A549 (cell line): ENCODE measurements around the gene TANGO2. TPM values are rescaled to one million over a fixed set of nuclear protein-coding genes. Genes with fewer than 3 reads are reported as not detected.

ENCODE experiments used
- ATAC-seq, 2 experiments: fragments of 200-7000 bp in 1 of 2; fragments of >200 bp in 1 of 2; cut with Nextera tagmentation in 1 of 2; cut with Tn5 transposase in 1 of 2; 3 replicates each; pipeline versions ENCODE4 v1.8.0 to v1.9.1; 2018 to 2020; ENCODE audit warnings: mild to moderate bottlenecking in 1 of 2, moderate library complexity in 1 of 2
- CTCF ChIA-PET: fragments of 300-600 bp; sonication (Branson Sonifier 250); formaldehyde crosslinking; extraction: SDS; loops from one replicate; lab custom pipeline; 2021; ENCODE audit warnings: antibody characterized with exemption, inconsistent platforms; lab: Yijun Ruan, JAX
- POLR2A ChIA-PET: fragments of 350-600 bp; formaldehyde crosslinking; extraction: SDS; loops from one replicate; lab custom pipeline; 2021; ENCODE audit warnings: antibody characterized with exemption, inconsistent platforms; lab: Yijun Ruan, JAX
- DNase-seq, 2 experiments: peaks; one replicate each; pipeline versions ENCODE4 v3.0.0 to v3.0.0-alpha.2; 2011 to 2016; ENCODE audit warnings: low read depth in 1 of 2, low spot score in 1 of 2
- FAIRE-seq: peaks from 2 replicates; lab custom pipeline; 2011; peaks lifted over from hg19 to GRCh38; lab: Jason Lieb, UNC
- H3K27ac ChIP-seq, 2 experiments: fragments of >200 bp; sonication (Bioruptor Twin); formaldehyde crosslinking; 3 replicates each; pipeline ENCODE4 v1.5.1; 2016 to 2017
- H3K4me1 ChIP-seq: fragments of >200 bp; sonication (Bioruptor Twin); formaldehyde crosslinking; 3 replicates; pipeline ENCODE4 v1.6.1; 2016
- H3K4me2 ChIP-seq: fragments of >200 bp; sonication (Bioruptor Twin); formaldehyde crosslinking; 3 replicates; pipeline ENCODE4 v1.6.1; 2016
- H3K4me3 ChIP-seq: fragments of >200 bp; sonication (Bioruptor Twin); formaldehyde crosslinking; 3 replicates; pipeline ENCODE4 v1.5.1; 2016
- H3K9me3 ChIP-seq: fragments of >200 bp; sonication (Bioruptor Twin); formaldehyde crosslinking; 3 replicates; pipeline ENCODE4 v1.6.1; 2016
- BCL3 ChIP-seq: fragments of >200 bp; sonication (Bioruptor Twin); formaldehyde crosslinking; IDR thresholded peaks from 3 replicates; pipeline ENCODE4 v1.6.1; 2016
- CBX8 ChIP-seq: fragments of 200-600 bp; sonication (generic); IDR thresholded peaks from 2 replicates; pipeline ENCODE4 v1.6.1; 2016
- CEBPB ChIP-seq, 2 experiments: fragments of >200 bp in 1 of 2; sonication (Bioruptor Twin) in 1 of 2; formaldehyde crosslinking in 1 of 2; IDR thresholded peaks; 2 replicates each; pipeline ENCODE4 v1.6.1; 2012 to 2016
- EHF ChIP-seq: fragments of 250-450 bp; sonication (Bioruptor Pico); IDR thresholded peaks from 2 replicates; pipeline ENCODE4 v1.5.0; 2020; ENCODE audit warnings: mild to moderate bottlenecking
- EHMT2 ChIP-seq: fragments of 200-600 bp; sonication (generic); IDR thresholded peaks from 2 replicates; pipeline ENCODE4 v1.6.1; 2016; ENCODE audit warnings: antibody characterized with exemption, low read depth, mild to moderate bottlenecking, moderate library complexity
- ELK1 ChIP-seq: fragments of 150-350 bp; IDR thresholded peaks from 2 replicates; pipeline ENCODE4 v1.6.1; 2014; ENCODE audit warnings: low read depth, mild to moderate bottlenecking, low read length
- EP300 ChIP-seq, 2 experiments: fragments of >200 bp; sonication (Bioruptor Twin); formaldehyde crosslinking; IDR thresholded peaks; 2 replicates in 1 of 2; 3 replicates in 1 of 2; pipeline ENCODE4 v1.6.1; 2016 to 2017
- FOSB ChIP-seq: fragments of 250-450 bp; sonication (Bioruptor Pico); IDR thresholded peaks from 2 replicates; pipeline ENCODE4 v1.5.0; 2020; ENCODE audit warnings: mild to moderate bottlenecking, moderate library complexity
- FOXS1 ChIP-seq: fragments of 250-450 bp; sonication (Bioruptor Pico); IDR thresholded peaks from 2 replicates; pipeline ENCODE4 v1.5.0; 2020; ENCODE audit warnings: mild to moderate bottlenecking, moderate library complexity
- GATA3 ChIP-seq: IDR thresholded peaks from 2 replicates; pipeline ENCODE4 v1.6.1; 2012; ENCODE audit warnings: borderline replicate concordance
- HEYL ChIP-seq: fragments of 250-450 bp; sonication (Bioruptor Pico); IDR thresholded peaks from 2 replicates; pipeline ENCODE4 v1.8.0; 2021; ENCODE audit warnings: mild to moderate bottlenecking, moderate library complexity
- HOXA7 ChIP-seq: fragments of 250-450 bp; sonication (Bioruptor Pico); IDR thresholded peaks from 2 replicates; pipeline ENCODE4 v1.5.0; 2020; ENCODE audit warnings: mild to moderate bottlenecking, moderate library complexity
- KDM1A ChIP-seq: fragments of 200-600 bp; sonication (generic); IDR thresholded peaks from 2 replicates; pipeline ENCODE4 v1.6.1; 2016; ENCODE audit warnings: low read depth, mild to moderate bottlenecking
- MAZ ChIP-seq: fragments of 150-350 bp; IDR thresholded peaks from 2 replicates; pipeline ENCODE4 v1.6.1; 2014; ENCODE audit warnings: antibody characterized with exemption, low read depth, low read length, borderline replicate concordance
- MYC ChIP-seq: IDR thresholded peaks from 2 replicates; pipeline ENCODE4 v1.6.1; 2012; ENCODE audit warnings: mild to moderate bottlenecking, inconsistent platforms, low read length, improper control_type of control experiment, borderline replicate concordance
- TFCP2L1 ChIP-seq: fragments of 250-450 bp; sonication (Bioruptor Pico); IDR thresholded peaks from 2 replicates; pipeline ENCODE4 v1.5.0; 2021; ENCODE audit warnings: mild to moderate bottlenecking
- TP53 ChIP-seq: fragments of 250-450 bp; sonication (Bioruptor Pico); IDR thresholded peaks from 2 replicates; pipeline ENCODE4 v1.5.0; 2021; ENCODE audit warnings: mild to moderate bottlenecking, moderate library complexity
- ZC3H11A ChIP-seq: fragments of 450-650 bp; IDR thresholded peaks from 2 replicates; pipeline ENCODE4 v1.6.1; 2014; ENCODE audit warnings: antibody characterized with exemption, mild to moderate bottlenecking
- ZFP36 ChIP-seq: fragments of 450-650 bp; IDR thresholded peaks from 2 replicates; pipeline ENCODE4 v1.6.1; 2014; ENCODE audit warnings: borderline replicate concordance; ENCODE audit not compliant: partially characterized antibody
- WGBS: methylation state at CpG from one replicate; pipeline ENCODE4 v1.1.6; 2017; ENCODE audit errors: missing lambda C conversion rate; 5-methylcytosine and 5-hydroxymethylcytosine counted together
- polyA plus RNA-seq, 4 experiments: library from polyadenylated mRNA; depleted of rRNA in 3 of 4; stranded (reverse); fragments of >200 nt; fragmentation: RNase III in 1 of 4; extraction: RNeasy Plus Mini Kit Qiagen cat#74134 plus additional on column Dnase treatment in 1 of 4; gene quantifications; 2 replicates in 3 of 4; 3 replicates in 1 of 4; pipeline ENCODE4 v1.2.3, GENCODE V29; 2011 to 2017
- TF ChIP-seq, protein P1 (sequence below): IDR thresholded peaks from 2 replicates; pipeline ENCODE4 v1.6.1; 2012; ENCODE audit warnings: low read depth, borderline replicate concordance
- TF ChIP-seq, protein P2 (sequence below): IDR thresholded peaks from 2 replicates; pipeline ENCODE4 v1.6.1; 2012
- TF ChIP-seq, protein P3 (sequence below): fragments of 450-650 bp; IDR thresholded peaks from 2 replicates; pipeline ENCODE4 v1.6.1; 2014; ENCODE audit warnings: antibody characterized with exemption
- TF ChIP-seq, protein P4 (sequence below): fragments of 250-450 bp; sonication (Bioruptor Pico); IDR thresholded peaks from 2 replicates; pipeline ENCODE4 v1.5.0; 2020; ENCODE audit warnings: low read depth, mild to moderate bottlenecking, moderate library complexity
- TF ChIP-seq, protein P5 (sequence below): IDR thresholded peaks from 2 replicates; pipeline ENCODE4 v1.6.1; 2012

TANGO2 gene
- polyA plus RNA-seq, 2 of the 4 experiments (the other 2 are of a cell fraction): 13.2 to 13.8 TPM

- no peak overlapping the region for H3K27ac ChIP-seq
- WGBS: 98% methylated on average over 4 of the region's 9 CpGs
- TF ChIP-seq ELK1 (no peak), CBX8 (no peak), ZC3H11A (no peak), MYC (no peak), FOSB (CRISPR knock-in tag) (no peak), TFCP2L1 (CRISPR knock-in tag) (no peak), GATA3 (no peak), EHF (CRISPR knock-in tag) (no peak), HOXA7 (CRISPR knock-in tag) (no peak), EHMT2 (no peak), CEBPB (IDR thresholded peaks at IDR 0.05) (no peak), KDM1A (no peak), MAZ (no peak), TP53 (no peak)
- TF ChIP-seq, protein P1, sequence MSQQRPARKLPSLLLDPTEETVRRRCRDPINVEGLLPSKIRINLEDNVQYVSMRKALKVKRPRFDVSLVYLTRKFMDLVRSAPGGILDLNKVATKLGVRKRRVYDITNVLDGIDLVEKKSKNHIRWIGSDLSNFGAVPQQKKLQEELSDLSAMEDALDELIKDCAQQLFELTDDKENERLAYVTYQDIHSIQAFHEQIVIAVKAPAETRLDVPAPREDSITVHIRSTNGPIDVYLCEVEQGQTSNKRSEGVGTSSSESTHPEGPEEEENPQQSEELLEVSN: no peak
- TF ChIP-seq, protein P2, sequence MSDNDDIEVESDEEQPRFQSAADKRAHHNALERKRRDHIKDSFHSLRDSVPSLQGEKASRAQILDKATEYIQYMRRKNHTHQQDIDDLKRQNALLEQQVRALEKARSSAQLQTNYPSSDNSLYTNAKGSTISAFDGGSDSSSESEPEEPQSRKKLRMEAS: no peak
- TF ChIP-seq, protein P3, sequence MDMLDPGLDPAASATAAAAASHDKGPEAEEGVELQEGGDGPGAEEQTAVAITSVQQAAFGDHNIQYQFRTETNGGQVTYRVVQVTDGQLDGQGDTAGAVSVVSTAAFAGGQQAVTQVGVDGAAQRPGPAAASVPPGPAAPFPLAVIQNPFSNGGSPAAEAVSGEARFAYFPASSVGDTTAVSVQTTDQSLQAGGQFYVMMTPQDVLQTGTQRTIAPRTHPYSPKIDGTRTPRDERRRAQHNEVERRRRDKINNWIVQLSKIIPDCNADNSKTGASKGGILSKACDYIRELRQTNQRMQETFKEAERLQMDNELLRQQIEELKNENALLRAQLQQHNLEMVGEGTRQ: no peak
- TF ChIP-seq, protein P4, sequence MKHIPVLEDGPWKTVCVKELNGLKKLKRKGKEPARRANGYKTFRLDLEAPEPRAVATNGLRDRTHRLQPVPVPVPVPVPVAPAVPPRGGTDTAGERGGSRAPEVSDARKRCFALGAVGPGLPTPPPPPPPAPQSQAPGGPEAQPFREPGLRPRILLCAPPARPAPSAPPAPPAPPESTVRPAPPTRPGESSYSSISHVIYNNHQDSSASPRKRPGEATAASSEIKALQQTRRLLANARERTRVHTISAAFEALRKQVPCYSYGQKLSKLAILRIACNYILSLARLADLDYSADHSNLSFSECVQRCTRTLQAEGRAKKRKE (CRISPR knock-in tag): no peak
- H3K9me3 ChIP-seq: no peaks in the 10 kb centered on the region
- no peak overlapping the region for H3K4me3 ChIP-seq
- no peak overlapping the region for H3K4me2 ChIP-seq
- ChIA-PET POLR2A (no interaction called here), CTCF (interaction anchor here (0.8 to 7.7 kb wide), 12 partner anchors 9 to 242 kb away, joined by 3 to 89 read pairs (median 4); no protein-coding TSS in a partner anchor)
- DNase-seq: no peak
- peaks cover 5% of the 10 kb centered on the region; the same call in 1 of the 3 replicates for H3K4me1 ChIP-seq
- FAIRE-seq: no peak
- no peak for ATAC-seq
These were observed 48.7 kb upstream of the TANGO2 start for GRCh38 chr22:19972251-19972650.

- Histone ChIP-seq H3K9me3 (no peaks in the 10 kb centered on the region), H3K4me1 (peaks cover 5% of the 10 kb centered on the region; the same call in 1 of the 3 replicates), H3K4me2 (no peak overlapping the region), H3K27ac (no peak overlapping the region), H3K4me3 (no peak overlapping the region)
- FAIRE-seq: no peak
- 92% methylated on average over 17 of the region's 50 CpGs for WGBS
- POLR2A ChIA-PET: no interaction called here
- TF ChIP-seq BCL3 (no peak), EP300 (IDR thresholded peaks at IDR 0.05) (no peak), HOXA7 (CRISPR knock-in tag) (no peak), FOXS1 (no peak), TP53 (no peak), ELK1 (no peak), ZFP36 (no peak), HEYL (CRISPR knock-in tag) (no peak), CBX8 (no peak), MAZ (no peak), EHF (CRISPR knock-in tag) (no peak)
- TF ChIP-seq, protein P5, sequence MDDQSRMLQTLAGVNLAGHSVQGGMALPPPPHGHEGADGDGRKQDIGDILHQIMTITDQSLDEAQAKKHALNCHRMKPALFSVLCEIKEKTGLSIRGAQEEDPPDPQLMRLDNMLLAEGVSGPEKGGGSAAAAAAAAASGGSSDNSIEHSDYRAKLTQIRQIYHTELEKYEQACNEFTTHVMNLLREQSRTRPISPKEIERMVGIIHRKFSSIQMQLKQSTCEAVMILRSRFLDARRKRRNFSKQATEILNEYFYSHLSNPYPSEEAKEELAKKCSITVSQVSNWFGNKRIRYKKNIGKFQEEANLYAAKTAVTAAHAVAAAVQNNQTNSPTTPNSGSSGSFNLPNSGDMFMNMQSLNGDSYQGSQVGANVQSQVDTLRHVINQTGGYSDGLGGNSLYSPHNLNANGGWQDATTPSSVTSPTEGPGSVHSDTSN: no peak
- no peak for ATAC-seq
- DNase-seq: no peak
- CTCF ChIA-PET: interaction anchor here (0.8 to 7.7 kb wide), 9 partner anchors 9 to 242 kb away, joined by 3 to 89 read pairs (median 4); no protein-coding TSS in a partner anchor
These were observed 48.0 kb upstream of the TANGO2 start for GRCh38 chr22:19972652-19973550.
